Stomach (tissue), 4 donors: ENCODE results near the gene KRT15.

Experiments
- POLR2A ChIP-seq, 4 donors: fragments of 450-650 bp; IDR thresholded peaks; one replicate each; pipeline ENCODE4 v1.6.1; 2016; ENCODE audit warnings: antibody characterized with exemption in 4 of 4, control low read depth in 2 of 4, mild to moderate bottlenecking in 1 of 4, moderate library complexity in 1 of 4
- POLR2AphosphoS5 ChIP-seq, 3 donors: sonication (generic); formaldehyde crosslinking; IDR thresholded peaks; one replicate each; pipeline ENCODE4 v1.6.1; 2016; ENCODE audit warnings: antibody characterized with exemption in 3 of 3
- TF ChIP-seq, protein P1 (sequence below), 7 experiments: fragments of 450-650 bp in 4 of 7; fragments of 200-600 bp in 3 of 7; sonication (generic) in 3 of 7; IDR thresholded peaks; one replicate each; pipeline ENCODE4 v1.5.1; 2016 to 2019; ENCODE audit warnings: antibody characterized with exemption in 7 of 7, control low read depth in 2 of 7, mild to moderate bottlenecking in 1 of 7

DNA sequence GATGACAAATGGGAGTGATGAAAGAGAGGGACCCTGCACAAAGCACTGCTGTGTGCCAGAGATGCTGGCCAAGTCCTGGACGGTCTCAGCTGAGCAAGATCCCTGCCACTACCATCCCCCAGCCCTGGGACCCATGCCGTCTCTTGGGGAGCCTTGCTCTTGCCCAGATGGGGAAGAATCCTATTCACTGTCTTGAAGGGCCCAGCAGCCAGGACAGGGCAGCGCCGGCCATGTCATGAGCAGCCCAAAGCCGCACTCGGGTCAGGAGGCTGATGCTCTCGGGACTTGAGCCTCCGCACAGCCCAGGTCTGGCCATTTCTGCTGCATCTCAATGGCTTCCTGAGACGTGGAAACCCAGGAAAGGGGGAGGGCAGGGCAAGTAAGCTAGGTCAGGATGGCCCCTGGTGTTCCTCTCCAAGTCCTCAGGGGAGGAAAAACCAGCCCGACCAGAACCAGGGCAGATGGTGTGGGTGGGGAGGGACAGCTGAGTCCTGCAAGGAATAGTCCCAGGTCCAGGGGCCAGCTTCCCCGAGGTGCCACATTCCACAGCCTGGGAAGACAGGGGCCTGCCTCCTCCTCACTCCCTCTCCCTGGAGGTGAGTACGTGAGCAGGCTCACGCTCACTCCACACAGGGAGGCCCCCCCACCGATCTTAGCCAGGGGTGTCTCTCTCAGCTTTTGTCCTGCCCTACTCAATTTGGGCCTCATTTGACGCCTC lies 17.2 kb upstream of the KRT15 start:
- TF ChIP-seq, protein P1, sequence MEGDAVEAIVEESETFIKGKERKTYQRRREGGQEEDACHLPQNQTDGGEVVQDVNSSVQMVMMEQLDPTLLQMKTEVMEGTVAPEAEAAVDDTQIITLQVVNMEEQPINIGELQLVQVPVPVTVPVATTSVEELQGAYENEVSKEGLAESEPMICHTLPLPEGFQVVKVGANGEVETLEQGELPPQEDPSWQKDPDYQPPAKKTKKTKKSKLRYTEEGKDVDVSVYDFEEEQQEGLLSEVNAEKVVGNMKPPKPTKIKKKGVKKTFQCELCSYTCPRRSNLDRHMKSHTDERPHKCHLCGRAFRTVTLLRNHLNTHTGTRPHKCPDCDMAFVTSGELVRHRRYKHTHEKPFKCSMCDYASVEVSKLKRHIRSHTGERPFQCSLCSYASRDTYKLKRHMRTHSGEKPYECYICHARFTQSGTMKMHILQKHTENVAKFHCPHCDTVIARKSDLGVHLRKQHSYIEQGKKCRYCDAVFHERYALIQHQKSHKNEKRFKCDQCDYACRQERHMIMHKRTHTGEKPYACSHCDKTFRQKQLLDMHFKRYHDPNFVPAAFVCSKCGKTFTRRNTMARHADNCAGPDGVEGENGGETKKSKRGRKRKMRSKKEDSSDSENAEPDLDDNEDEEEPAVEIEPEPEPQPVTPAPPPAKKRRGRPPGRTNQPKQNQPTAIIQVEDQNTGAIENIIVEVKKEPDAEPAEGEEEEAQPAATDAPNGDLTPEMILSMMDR (IDR thresholded peaks at IDR 0.05): no peak
- TF ChIP-seq POLR2AphosphoS5 (IDR thresholded peaks at IDR 0.05) (no peak), POLR2A (IDR thresholded peaks at IDR 0.05) (no peak)
